Mesodermal cell (in vitro differentiated cells): ENCODE results near the gene NFIX.

Source experiments
- H3K27ac ChIP-seq: 2 replicates; pipeline ENCODE4 v1.7.0; 2013; ENCODE audit warnings: mild to moderate bottlenecking, low read depth, low read length, moderate library complexity; ENCODE audit not compliant: severe bottlenecking
- H3K36me3 ChIP-seq: 2 replicates; pipeline ENCODE4 v1.7.1; 2013; ENCODE audit warnings: mild to moderate bottlenecking, low read length, moderate library complexity; ENCODE audit not compliant: control insufficient read depth, insufficient read depth
- H3K4me1 ChIP-seq: one replicate; pipeline ENCODE4 v1.7.1; 2013; ENCODE audit warnings: mild to moderate bottlenecking, low read length; ENCODE audit not compliant: insufficient read depth, control insufficient read depth, poor library complexity, severe bottlenecking
- H3K4me3 ChIP-seq: 2 replicates; pipeline ENCODE4 v1.7.0; 2013; ENCODE audit warnings: low read length, control low read depth, mild to moderate bottlenecking; ENCODE audit not compliant: insufficient read depth, poor library complexity, severe bottlenecking; ENCODE audit errors: extremely low read depth
- H3K9me3 ChIP-seq: 2 replicates; pipeline ENCODE4 v1.7.1; 2013; ENCODE audit warnings: mild to moderate bottlenecking, low read length, moderate library complexity; ENCODE audit not compliant: control insufficient read depth
- WGBS, 2 experiments: methylation state at CpG; one replicate each; pipeline ENCODE4 v1.1.5; 2013; ENCODE audit warnings: missing lambda C conversion rate in 2 of 2; ENCODE audit not compliant: insufficient coverage in 2 of 2; 5-methylcytosine and 5-hydroxymethylcytosine counted together

Gene NFIX

DNA sequence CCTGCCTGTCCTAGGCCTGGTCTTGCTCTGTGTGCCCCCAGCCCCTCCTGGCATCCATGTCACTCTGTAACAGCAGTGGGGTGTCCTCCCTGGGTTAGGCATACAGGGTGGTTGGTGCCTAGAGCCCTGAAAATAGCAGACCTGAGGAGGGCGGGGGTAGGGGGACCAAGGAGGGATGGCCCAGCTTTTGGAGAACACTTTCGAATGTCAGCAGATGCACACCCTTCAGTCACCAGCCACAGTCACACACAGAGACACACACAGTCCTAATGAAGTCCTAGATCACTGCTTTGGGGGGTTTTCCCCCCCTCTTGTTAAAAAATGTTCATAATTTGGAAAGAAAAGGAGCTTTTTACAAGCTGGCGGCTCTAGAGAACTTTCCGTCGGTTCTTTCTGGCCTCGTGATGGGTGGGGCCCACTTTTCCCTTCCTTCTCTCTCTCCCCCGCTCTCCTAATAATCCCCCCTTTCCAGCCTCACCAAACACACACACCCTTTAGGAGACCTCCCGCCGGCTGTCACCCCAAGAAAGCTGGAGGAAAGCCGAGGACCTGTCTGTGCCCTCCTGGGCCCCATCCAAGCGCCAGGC lies 59.4 kb downstream of the NFIX start:
- Histone ChIP-seq H3K36me3 (no peaks in the 10 kb centered on the region), H3K9me3 (no peaks in the 10 kb centered on the region), H3K27ac (peak overlapping the region; percentile 88), H3K4me3 (no peak overlapping the region), H3K4me1 (peaks cover 75% of the 10 kb centered on the region)
- WGBS, 2 experiments, result 34 to 42% methylated on average over 4 to 9 of the region's 11 CpGs

DNA sequence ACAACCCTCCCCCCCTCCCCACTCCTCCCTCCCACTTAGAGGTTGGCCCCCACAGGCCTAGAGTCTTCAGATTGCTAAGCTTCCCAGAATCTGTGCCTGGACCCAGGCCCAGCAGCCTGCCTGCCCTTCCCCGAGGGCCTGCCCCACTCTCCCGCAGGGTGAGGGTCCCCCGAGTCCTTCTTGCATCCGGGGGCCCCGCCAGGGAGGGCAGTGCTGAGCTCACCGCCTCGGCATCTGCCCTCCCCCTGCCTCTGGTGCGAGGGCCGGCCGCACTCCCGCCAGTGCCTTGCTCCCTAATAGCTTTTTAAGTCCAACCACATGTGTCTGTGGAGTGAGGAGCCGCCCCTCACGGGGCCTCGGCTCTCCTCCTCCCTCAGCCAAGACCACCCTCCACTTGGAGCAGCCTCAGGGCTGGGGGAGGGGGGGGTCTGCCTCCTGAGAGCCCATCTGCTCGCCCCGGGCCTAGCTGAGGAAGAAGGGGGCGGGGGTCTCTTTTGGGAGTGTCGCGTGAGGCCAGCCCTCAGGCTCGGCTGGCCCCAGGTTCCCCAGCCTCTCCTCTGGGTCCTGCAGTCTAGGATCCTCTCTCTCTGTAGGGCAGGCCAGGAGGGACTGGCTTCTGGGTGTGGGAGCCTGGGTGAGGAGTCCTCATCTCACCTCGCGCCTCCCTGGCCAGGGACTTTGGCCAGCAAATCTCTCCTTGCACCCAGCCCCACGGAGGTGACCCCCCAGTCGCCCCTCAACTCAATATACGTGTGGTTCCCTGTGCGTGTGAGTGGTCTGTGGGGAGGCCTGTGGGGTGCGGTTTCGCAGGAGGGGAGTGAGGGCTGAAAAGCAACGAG lies 60.2 kb downstream of the NFIX start:
- Histone ChIP-seq H3K36me3 (no peaks in the 10 kb centered on the region), H3K9me3 (no peaks in the 10 kb centered on the region), H3K4me1 (peaks cover 82% of the 10 kb centered on the region), H3K27ac (peak overlapping the region; percentile 88), H3K4me3 (no peak overlapping the region)
- WGBS, 2 experiments, result 3 to 4% methylated on average over 12 to 23 of the region's 29 CpGs

DNA sequence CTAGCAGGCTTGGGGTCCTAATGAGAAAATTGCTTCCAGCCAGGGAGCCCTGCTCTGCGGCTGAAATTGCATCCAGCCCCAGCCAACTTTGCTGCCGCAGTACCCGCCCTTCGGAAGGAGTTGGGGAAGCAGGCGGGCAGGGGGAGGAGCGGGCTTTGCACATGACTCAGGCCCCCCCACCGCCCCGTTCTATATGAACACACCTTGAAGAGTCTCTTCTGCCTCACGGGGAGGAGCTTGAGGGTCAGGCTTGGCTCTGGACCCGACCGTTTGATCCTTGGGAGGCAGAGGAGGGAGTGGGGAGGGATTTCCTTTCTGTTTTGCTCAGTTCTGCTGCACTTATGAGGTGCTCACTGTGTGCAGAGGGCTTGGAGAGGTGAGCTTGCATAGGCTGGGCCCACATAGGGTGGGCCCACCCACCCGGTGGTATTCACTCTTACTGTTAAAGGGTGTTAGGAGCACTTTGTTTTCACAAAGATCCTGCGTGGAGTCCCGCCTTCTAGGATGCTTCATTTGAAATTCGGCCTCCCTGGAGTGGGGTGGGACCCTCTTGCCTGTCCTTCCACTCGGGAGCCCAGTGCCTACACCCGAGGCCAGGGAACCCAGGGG lies 60.9 kb downstream of the NFIX start:
- Histone ChIP-seq H3K9me3 (no peaks in the 10 kb centered on the region), H3K4me3 (no peak overlapping the region), H3K36me3 (no peaks in the 10 kb centered on the region), H3K27ac (peak overlapping the region; percentile 88), H3K4me1 (peaks cover 82% of the 10 kb centered on the region)
- 16 to 18% methylated on average over 9 to 11 of the region's 17 CpGs for WGBS, 2 experiments

DNA sequence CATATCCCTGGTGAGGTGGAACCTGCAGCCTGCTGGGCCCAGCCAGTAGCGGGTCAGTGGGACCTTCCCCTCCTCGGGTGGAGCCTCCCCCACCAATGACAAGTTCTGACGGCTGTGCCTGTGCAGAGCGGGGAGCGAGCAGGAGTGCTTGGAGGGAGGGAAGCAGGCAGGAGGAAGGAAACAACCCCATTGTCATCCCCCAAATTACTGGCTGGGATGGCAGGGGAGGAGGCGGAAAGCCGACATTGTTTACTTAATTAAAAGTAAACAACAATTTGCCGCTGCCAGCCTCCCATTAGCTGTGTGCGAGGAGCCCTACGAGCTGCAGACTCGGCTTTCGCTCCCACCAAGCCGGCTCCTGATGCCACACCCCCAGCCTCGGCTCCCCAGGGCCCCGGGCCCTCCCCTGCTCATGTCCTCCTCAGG lies 61.9 kb downstream of the NFIX start:
- WGBS, 2 experiments, result 0 to 21% methylated on average over 1 to 3 of the region's 15 CpGs
- peaks cover 72% of the 10 kb centered on the region for H3K4me1 ChIP-seq

DNA sequence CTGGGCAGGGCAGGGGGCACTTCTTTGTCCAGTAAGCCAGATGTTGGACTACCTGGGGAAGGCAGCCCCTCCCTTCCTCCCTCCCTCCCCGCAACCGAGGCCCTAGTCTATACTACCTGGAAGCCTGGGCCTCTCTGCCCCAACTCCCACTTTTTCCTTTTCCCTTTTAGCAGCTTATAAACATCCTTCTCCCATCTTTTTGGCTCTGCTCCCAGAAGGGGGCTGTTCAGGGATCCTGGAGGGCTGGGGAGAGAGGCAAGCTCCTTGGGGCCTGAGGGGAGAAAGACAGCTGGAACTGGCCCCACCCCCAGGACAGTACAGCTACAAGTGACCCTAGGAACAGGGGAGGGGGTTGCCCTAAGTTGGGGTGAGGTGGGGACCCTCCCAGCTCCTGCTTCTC lies 62.5 kb downstream of the NFIX start:
- Histone ChIP-seq H3K27ac (no peak overlapping the region), H3K36me3 (no peaks in the 10 kb centered on the region), H3K9me3 (no peaks in the 10 kb centered on the region), H3K4me3 (no peak overlapping the region), H3K4me1 (peaks cover 66% of the 10 kb centered on the region)
- 67 to 71% methylated on average over 2 of the region's 2 CpGs for WGBS, 2 experiments

More for the DNA sequence above, 61.9 kb downstream of the NFIX start:
- H3K27ac ChIP-seq, result no peak overlapping the region
- no peak overlapping the region for H3K4me3 ChIP-seq
- H3K9me3 ChIP-seq, result no peaks in the 10 kb centered on the region
- H3K36me3 ChIP-seq, result no peaks in the 10 kb centered on the region

DNA sequence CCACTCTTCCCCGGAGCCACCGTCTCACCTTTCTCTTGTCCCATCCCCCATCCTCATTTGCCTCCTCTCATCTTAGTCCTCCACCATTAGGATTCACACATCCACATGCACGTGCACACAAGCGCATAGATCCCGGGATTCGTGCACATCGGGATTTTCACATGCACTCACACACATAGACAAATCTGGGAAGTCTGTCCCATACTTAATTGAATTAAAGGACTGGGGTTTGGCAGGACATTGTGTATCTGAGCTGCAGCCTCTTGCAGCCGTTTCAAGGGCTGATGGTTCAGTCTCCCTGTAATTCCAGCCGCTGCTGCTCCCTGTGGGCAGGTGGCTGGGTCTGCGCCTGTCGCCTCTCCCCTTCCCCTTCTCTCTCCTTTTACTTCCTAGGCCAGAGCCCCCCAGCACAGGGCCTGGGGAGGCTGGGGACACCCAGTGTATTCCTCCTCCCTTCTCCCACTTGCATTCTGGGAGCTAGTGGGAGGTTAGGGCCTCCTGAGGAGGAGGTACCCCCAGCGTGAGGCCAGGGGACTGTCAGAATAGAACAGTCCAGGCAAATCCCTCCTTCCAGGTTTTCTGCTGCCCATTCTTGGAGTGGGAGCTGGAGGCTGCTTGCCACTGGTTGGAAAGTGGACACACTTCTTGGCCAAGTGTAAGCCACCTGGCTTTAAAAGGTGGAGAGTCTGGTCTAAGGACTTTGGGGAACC lies 63.8 kb downstream of the NFIX start:
- H3K4me1 ChIP-seq, result peaks cover 53% of the 10 kb centered on the region
- no peaks in the 10 kb centered on the region for H3K36me3 ChIP-seq
- no peaks in the 10 kb centered on the region for H3K9me3 ChIP-seq
- no peak overlapping the region for H3K4me3 ChIP-seq
- WGBS, 2 experiments, result 65 to 66% methylated on average over 8 to 11 of the region's 12 CpGs
- no peak overlapping the region for H3K27ac ChIP-seq

DNA sequence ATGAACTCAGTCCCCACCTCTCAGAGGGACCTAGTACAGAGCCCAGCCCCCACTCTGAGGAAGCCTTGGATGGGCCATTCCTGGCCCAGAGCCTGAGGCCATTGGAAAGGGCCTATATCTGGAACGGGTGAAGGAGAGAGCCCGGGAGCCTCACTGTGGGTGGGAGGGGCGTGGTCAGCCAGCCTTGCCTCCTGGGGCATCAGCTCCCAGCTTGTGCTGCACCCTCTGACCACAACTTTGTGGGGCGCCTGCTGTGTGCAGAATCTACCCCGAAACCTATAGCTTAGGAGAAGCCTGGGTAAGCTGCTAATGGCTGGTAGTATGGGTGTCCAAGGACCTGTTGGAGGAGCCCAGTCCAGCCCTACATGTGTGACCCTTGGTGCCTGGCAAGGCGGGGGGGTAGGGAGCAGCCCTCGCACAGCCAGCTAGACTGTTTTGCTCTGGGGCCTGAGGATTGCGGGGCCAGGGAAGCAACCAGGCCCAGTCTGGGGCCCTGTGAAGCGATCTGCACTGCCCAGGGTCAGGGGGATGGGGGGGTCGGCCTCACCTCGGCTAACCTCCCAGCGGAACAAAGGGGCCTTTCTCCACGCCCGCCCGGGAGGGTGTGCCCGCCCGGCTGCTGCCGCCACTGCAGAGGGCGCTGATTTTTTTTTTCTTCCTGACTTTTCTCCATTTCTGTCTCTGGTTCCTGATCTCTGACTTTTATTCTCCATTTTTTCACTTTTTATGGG lies 65.1 kb downstream of the NFIX start:
- H3K36me3 ChIP-seq, result no peaks in the 10 kb centered on the region
- no peak overlapping the region for H3K4me3 ChIP-seq
- no peak overlapping the region for H3K27ac ChIP-seq
- WGBS, 2 experiments, result 28 to 62% methylated on average over 4 to 14 of the region's 19 CpGs
- peaks cover 43% of the 10 kb centered on the region for H3K4me1 ChIP-seq
- H3K9me3 ChIP-seq, result no peaks in the 10 kb centered on the region

DNA sequence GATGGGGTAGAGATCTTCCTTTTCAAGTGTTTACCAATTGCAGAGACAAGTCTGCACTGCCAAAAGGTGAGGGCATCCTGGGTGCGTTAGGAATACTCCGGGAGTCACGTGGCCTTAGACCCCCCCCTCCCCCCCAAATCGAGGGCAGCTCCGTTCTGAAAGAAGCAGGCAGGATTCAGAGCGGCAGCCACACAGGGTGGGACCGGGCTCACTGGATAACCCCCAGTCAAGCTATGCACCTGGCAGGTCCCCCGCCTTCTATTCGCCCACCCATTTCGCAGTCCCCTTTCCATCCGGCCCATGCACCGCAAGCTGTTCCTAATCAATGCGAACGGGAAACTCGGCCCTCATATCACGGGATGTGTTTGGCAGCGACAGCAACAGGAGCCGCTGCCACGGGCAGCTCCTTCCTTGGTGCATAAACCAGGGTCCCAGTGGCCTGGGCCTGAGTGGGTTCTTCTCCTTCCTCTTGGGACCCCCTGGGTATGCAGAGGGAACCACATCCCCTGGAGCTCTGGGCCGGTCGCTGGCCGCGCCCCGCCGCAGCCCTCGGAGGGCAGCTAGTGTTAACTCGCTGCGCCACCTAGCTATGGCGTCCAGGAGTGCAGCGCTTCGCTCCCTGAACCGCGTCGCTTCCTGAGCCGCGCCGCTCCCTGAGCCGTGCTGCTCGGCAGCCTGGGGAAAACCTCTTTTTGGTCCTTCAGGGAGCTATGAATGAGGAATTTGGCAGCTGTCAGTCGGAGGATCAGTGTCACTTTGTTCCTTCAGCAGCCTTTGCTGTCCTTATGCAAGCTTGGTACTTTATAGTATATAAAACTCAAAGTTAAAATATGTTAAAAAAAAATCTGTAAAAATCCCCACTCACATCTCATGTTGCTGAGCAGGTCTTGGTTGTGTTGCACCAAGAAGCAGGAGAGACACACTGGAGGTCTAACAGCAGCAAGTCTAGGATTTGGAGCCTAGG lies 66.0 kb downstream of the NFIX start:
- Histone ChIP-seq H3K9me3 (no peaks in the 10 kb centered on the region), H3K4me3 (no peak overlapping the region), H3K36me3 (no peaks in the 10 kb centered on the region), H3K27ac (no peak overlapping the region), H3K4me1 (peaks cover 35% of the 10 kb centered on the region)
- WGBS, 2 experiments, result 2% methylated on average over 31 to 36 of the region's 40 CpGs

DNA sequence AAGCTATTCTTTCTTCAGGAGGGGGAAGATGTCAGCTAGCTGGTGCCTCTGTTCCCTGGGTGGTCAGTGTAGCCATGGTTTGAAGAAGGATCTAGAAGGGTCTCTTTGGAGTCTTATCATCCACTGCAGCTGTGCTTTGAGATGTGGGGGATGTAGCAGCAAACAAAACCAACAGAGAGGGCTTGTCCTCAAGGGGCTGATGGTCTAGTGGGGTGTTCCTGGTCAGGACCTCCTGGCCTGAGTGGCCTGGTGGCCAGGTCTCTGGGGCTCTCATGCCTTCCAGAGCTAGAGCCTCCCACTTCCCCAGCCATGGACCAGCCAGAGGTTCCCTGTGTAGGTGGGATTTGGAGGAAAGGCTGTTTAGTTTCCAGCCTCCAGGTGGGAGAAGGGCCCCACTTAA lies 67.0 kb downstream of the NFIX start:
- no peak overlapping the region for H3K4me3 ChIP-seq
- H3K27ac ChIP-seq, result no peak overlapping the region
- H3K36me3 ChIP-seq, result no peaks in the 10 kb centered on the region
- H3K9me3 ChIP-seq, result no peaks in the 10 kb centered on the region
- peaks cover 24% of the 10 kb centered on the region for H3K4me1 ChIP-seq
